ENCODE data around the gene HAUS3.
"Not testable (repeated sequence)": the region's sequence is repeated elsewhere in the genome, so short reads cannot be mapped to it uniquely, and the experiment has no call there.

Gene HAUS3

DNA sequence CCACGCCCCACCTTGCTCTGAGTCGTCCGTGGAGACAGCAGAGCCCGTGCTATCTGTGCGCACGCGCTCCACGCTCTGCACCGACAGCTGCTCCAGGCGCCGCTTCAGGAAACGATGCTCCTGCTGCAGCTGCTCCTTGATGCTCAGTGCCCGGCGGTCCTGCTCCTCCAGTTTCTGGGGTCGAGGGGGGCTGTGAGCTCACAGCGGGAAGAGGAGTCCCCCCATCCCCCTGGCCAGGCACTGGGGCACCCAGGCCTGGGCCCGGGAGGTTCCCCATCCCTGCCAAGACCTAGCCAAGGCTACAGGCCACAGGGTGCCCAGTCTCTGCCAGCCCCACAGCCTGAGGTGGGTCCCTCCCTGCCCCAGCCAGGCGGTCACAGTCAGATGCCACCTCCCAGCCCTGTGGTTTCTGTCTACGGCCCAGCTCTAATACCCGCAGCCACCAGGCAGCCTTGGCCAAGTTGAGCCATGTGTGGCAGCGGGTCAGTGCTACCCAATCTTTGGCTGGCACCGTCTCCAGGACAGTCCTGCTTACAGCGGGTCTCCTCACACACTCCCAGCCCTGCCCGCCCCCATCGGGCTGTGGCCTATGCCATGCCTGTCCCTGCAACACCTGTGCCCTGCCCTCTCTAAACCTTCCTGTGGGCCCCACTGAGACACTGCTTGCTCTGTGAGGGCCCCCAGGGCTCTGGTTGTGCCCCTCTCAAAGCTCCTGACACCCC, 9.3 kb upstream of the HAUS3 start:
- DNase-seq (ENCODE audit: low spot score), result no peak

DNA sequence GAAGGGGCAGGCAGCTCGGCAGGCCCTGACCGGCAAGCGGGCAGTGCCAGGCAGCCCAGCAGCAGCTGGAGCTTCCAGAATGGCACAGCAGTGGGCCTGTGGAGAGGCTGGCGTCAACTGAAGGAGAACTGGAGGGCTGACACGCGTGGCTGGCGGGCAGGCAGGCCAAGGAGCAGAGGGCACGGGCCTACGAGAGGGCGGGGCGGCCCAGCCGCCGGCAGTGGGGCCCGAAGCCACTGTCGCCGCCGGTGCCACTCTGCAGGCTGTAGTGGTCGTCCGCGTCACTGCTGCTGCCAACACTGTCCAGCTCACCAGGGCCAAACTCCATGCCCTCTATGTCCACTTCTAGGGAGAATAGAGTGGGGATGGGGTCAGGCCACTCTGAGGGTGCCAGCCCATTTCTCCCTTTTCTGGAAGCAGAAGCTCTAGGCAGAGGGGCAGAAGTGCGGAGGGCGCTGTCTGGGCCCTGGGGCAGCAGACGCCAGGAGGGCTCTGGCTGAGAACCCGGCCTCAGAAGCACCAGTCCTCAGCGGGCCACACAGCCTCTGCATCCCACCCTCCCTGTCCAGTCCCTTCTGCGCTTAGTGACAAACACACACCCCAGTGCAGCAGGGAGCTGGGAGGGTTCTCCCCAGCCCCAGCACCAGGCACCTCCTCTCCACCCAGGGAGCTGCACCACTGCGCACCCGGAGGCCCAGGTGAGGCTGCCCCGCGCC, 8.6 kb upstream of the HAUS3 start:
- no peak for DNase-seq (ENCODE audit: low spot score)

- no peak for DNase-seq (ENCODE audit: low spot score)
Observed at GRCh38 chr4:2249526-2250356, 7.8 kb upstream of the HAUS3 start.

DNA sequence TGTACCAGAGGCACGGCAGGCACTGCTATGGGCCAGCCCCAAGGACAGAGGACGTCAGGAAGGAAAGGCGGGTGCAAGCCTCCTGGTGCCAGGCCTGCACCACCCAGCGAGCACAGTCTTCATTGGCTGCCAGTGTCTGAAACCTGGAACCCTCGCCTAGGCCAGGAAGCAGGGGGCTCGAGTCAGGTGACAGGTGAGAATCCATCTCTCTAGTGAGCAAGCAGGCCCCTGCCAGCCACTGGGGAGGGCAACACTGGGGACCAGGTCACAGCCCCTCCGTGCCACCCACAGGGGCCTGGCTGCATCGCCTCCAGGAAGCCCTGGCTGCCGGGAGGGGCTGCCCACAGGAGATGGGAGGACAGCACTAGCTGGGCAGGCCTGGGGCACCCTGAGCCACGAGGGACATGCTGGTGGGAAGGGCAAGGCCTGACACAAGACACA, 6.9 kb upstream of the HAUS3 start:
- DNase-seq (ENCODE audit: low spot score), result no peak

DNA sequence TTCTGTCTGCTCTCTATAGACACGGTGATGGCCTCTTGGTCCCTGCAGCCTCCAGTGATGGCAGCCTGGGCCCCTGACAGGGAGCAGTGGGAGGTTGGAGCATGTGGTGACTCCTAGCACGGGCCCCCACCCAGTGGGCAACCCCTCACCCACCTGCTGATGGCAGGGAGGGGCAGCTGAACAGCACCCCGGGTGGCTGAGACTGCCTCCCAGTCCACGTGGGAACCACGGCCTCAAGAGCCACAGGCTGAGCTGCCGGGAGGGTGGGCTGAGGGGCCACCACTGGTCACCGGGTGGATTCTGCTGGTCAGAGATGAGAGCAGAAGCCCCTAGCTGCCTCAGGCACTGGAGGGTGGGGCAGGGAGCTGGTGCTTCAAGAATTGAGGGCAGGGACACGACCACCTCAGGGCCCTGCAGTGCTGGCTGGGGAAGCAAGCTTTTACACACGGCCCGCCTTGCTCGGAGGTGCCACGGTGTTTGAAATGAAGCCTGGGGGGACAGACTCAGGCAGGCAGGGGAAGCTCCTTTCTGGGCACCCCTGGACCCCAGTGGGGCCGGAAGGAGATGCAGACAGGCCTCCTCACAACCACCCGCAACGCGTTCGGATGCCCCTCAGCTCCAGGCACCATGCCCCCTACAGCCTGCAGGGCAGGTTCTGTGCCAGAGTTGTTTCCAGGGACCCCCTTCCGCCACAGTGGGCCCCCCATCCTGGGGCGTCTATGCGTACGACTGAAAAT, 6.3 kb upstream of the HAUS3 start:
- no peak for DNase-seq (ENCODE audit: low spot score)

GRCh38 chr4:2247128-2248043, 5.5 kb upstream of the HAUS3 start:
- no peak for DNase-seq (ENCODE audit: low spot score)

GRCh38 chr4:2246384-2247127, 4.6 kb upstream of the HAUS3 start:
- DNase-seq (ENCODE audit: low spot score), result no peak

- no peak for DNase-seq (ENCODE audit: low spot score)
Observed at GRCh38 chr4:2245787-2246275, 3.9 kb upstream of the HAUS3 start.

- no peak for DNase-seq (ENCODE audit: low spot score)
Observed at GRCh38 chr4:2245057-2245786, 3.3 kb upstream of the HAUS3 start.

GRCh38 chr4:2243681-2244380, 1.9 kb upstream of the HAUS3 start:
- DNase-seq (ENCODE audit: low spot score), result no peak

DNA sequence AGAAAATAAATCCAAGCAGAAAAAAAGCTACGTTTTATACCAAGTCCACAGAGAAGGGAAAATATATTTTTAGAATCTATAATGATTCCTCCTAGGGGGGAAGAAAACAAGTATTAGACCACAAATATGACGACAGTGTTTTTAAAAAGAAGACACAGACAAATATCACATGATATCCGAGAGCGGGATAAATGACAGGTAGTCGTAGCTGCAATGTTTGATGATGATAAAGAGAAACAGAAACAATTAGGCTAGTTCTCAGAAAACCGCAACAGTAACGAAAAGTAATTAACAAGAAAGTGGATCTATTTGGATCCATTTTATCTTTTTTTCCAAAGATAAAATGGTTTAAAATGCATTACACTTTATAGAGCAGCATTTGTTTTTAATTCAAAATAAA, 918 bp downstream of the HAUS3 start:
- DNase-seq (ENCODE audit: low spot score), result peak; percentile 49

DNA sequence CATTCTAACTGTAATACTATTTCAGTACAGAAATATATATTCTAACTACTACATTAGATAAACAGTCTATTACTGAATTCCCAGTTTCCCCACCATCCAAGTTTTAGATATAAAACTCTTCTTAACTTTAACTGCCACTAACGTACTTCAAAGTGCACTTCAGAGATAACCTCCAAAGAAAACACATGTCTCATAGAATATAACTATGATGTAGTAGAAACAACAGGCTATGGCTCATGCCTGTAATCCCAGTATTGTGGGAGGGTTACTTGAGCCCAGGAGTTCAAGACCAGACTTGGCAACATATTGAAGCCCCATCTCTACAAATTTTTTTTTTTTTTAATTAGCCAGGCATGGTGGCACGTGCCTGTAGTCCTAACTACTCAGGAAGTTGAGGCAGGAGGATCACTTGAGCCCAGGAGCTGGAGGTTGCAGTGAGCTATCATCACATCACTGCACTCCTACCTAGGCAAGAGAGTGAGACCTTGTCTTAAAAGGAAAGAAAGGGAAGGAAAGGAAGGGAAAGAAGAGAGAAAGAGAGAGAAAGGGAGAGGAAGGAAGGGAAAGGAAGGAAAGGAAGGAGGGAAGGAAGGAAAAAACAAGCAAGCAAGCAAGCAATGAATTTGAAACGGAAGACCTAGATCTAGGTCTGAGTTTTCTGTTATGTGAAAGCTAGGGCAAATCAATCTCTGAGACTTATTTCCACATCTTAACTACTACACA, 4.8 kb downstream of the HAUS3 start:
- no peak for DNase-seq (ENCODE audit: low spot score)

- no peak for DNase-seq (ENCODE audit: low spot score)
Observed at GRCh38 chr4:2231082-2231481, 10.8 kb downstream of the HAUS3 start.

GRCh38 chr4:2226261-2226660, 15.7 kb downstream of the HAUS3 start:
- DNase-seq (ENCODE audit: low spot score), result no peak

DNA sequence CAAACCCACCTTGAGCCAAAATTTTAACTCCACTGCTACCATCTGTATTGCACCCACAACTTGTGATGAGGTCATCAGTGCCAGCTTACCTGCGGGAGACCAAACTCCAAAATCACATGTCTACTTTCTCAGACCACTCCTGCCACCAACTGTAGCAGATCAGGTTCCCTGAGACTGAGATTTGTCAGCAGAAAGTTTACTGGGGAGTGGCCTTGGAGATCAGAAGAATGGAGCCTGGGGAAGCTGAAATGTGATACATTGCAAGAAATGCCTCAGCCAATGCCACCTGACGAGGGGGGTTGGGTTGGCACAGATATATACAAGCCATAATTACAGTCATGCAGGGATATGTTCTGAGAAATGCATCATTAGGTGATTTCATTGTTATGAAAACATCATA, 19.1 kb downstream of the HAUS3 start:
- no peak for DNase-seq (ENCODE audit: low spot score)

DNA sequence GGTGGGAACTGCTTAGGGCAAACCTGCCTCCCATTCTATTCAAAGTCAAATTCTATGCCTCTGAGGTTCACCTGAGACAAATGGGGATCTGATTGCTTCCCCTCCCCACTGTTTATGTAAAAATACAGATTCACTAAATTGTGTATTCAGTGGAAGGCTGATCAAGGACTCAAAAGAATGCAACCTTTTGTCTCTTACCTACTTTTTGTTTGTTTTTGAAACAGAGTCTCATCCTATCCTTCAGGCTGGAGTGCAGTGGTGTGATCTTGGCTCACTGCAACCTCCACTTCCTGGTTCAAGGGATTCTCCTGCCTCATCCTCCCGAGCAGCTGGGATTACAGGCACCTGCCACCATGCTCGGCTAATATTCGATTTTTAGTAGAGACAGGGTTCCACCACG, 20.5 kb downstream of the HAUS3 start:
- DNase-seq (ENCODE audit: low spot score), result not testable (repeated sequence)

- peak; percentile 75 for DNase-seq (ENCODE audit: low spot score)
Observed at GRCh38 chr4:2220016-2220630, 21.8 kb downstream of the HAUS3 start.

All from RKO (cell line).